Mucosa of rectum (tissue), 2 donors: ENCODE results near the gene TCERG1L.

Experiments used
- H3K27ac ChIP-seq, 2 donors: one replicate each; pipeline ENCODE4 v1.7.0; 2013; ENCODE audit warnings: inconsistent platforms in 2 of 2, low read depth in 2 of 2, low read length in 2 of 2
- H3K27me3 ChIP-seq, 2 donors: one replicate each; pipeline ENCODE4 v1.7.0; 2013; ENCODE audit warnings: low read length in 2 of 2; ENCODE audit not compliant: control insufficient read depth in 2 of 2, insufficient read depth in 2 of 2
- H3K36me3 ChIP-seq, 2 donors: one replicate each; pipeline ENCODE4 v1.7.0; 2013; ENCODE audit warnings: low read length in 2 of 2; ENCODE audit not compliant: control insufficient read depth in 2 of 2, insufficient read depth in 2 of 2
- H3K4me1 ChIP-seq, 2 donors: one replicate each; pipeline ENCODE4 v1.7.0; 2013; ENCODE audit warnings: low read length in 2 of 2, mild to moderate bottlenecking in 1 of 2; ENCODE audit not compliant: control insufficient read depth in 2 of 2, insufficient read depth in 2 of 2
- H3K4me3 ChIP-seq, 2 donors: one replicate each; pipeline ENCODE4 v1.7.0; 2013; ENCODE audit warnings: low read length in 2 of 2
- H3K9ac ChIP-seq, 2 donors: one replicate each; pipeline ENCODE4 v1.7.0; 2013; ENCODE audit warnings: low read length in 2 of 2, low read depth in 1 of 2, mild to moderate bottlenecking in 1 of 2
- H3K9me3 ChIP-seq, 2 donors: one replicate each; pipeline ENCODE4 v1.7.0; 2013; ENCODE audit warnings: low read length in 2 of 2; ENCODE audit not compliant: control insufficient read depth in 2 of 2
- donor health status: healthy.
- donor health status: Normal muscosa, but diverticular disease.

TCERG1L gene

DNA sequence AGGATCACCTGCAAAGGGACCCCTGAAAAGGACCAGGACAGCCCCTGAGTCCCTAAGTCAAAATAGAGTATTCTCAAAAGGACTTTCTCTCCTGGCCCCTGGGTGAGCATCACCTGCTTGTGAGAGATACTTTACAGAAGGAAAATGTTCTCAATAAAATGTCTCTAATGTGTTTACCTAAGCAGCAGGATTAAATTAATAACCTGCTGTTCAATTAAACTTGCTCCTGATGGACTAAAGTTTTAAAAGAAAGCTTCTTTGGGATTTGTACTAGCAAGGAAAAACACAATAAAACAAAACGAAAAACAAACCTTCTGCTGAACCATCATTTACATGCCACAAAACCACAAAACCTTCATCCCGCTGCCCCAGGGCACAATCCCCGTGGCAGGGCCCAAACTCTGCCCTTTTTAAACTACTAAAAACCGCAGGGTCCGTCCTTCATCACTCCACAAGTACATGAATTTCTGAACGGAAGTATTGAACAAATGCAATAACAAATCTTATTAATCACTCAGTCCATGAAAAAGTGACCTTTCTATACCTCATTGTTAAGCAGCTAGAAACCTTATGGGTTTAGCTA, 197.7 kb downstream of the TCERG1L start:
- Histone ChIP-seq H3K27ac (no peak overlapping the region), H3K4me3 (no peak overlapping the region), H3K9ac (no peak overlapping the region), H3K4me1 (no peaks in the 10 kb centered on the region), H3K27me3 (no peaks in the 10 kb centered on the region), H3K36me3 (no peaks in the 10 kb centered on the region), H3K9me3 (no peaks in the 10 kb centered on the region)

DNA sequence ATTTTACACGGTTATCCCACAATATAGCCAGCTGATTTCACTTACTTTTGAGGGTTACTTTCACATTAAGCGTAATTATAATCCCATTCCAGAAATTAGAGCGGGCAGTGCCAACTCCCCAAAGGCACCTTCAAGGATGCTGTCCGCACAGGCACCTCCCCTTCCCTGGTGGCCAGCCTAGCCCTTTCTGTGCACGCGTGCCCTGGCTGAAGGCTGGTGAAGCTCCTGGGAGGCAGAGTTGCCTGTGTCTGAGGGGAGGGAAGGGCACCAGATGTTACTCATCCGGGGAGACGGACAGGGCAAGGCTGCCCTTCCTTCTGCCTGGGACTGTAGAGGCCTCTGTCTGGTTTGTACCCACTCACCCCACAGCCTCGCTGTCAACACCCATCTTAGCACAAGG, 198.4 kb downstream of the TCERG1L start:
- Histone ChIP-seq H3K27me3 (no peaks in the 10 kb centered on the region), H3K9me3 (peaks cover 0 to under 1% of the 10 kb centered on the region in 2 donors), H3K4me3 (no peak overlapping the region), H3K4me1 (no peaks in the 10 kb centered on the region), H3K9ac (no peak overlapping the region), H3K27ac (no peak overlapping the region), H3K36me3 (no peaks in the 10 kb centered on the region)

DNA sequence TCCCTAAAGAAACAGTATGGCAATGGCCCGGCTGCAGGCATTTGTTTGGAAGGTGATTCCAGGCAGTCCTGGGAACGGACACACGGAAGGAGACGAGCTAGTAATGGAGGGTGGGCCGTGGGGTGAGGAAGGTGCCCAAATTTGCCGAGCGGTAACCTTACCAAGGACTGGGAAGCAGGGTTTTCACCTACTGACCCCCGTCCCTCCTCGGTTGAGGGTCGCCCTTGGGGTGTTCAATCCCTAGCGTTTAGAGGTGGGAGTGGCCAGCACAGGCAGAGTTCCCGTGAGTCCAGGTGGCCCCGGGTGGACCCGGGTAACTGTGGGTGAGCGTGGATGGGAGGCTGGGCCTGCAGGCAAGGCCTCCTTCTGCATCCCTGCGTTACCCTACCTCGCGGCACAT, 198.8 kb downstream of the TCERG1L start:
- Histone ChIP-seq H3K9ac (no peak overlapping the region), H3K9me3 (peaks cover 0 to 3% of the 10 kb centered on the region in 2 donors), H3K27ac (no peak overlapping the region), H3K27me3 (no peaks in the 10 kb centered on the region), H3K4me3 (no peak overlapping the region), H3K4me1 (no peaks in the 10 kb centered on the region), H3K36me3 (no peaks in the 10 kb centered on the region)

DNA sequence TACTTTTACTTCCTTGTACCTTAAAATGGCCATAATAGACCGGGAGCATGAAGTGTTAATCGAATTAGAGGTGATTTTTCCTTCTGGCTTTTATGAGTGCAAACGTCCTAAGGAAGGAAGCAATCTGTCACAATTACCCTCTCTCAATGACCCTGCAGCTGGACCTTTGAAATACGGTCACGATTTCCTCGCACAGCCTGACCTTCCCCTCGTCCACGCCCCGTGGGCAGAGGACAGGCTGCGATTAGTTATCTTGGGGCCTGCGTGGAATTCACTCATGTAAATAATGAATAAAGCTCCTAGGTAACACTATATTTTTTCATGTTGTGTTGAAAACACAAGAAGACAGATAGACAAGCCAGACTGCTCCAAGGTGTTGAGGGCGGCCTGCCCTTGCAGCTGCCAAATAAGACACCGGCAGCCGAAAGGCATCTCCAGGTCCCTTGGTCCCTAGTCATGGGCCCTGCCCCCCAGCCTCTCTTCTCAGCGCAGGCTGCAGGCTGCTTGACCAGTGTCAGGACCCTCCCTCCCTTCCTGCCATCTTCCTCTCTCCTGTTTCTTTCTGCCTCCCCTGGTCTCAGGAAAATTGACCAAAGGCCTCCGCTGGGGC, 199.9 kb downstream of the TCERG1L start:
- Histone ChIP-seq H3K27ac (no peak overlapping the region), H3K36me3 (no peaks in the 10 kb centered on the region), H3K4me1 (no peaks in the 10 kb centered on the region), H3K4me3 (no peak overlapping the region), H3K27me3 (no peaks in the 10 kb centered on the region), H3K9me3 (peaks cover 0 to 6% of the 10 kb centered on the region in 2 donors), H3K9ac (no peak overlapping the region)

DNA sequence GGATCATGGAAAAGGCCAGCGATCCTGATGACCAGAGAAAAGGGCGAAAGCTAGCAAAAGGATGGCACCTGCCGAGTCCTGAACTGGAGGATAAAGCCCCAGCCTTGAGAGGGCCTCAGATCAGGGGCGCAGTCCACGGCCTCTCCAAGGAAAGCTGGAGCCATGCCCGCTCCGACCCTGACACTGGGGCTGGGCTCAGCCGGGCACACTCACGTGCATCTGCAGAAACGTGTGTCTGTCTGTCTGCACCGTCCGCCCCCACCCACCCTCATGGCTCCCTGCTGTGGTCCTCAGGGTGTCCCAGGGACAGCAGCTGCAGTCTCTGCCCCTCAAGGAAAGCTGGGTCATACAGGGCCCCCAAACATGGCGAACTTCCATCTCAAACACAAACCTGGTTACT, 200.5 kb downstream of the TCERG1L start:
- no peak overlapping the region for H3K27ac ChIP-seq
- H3K9ac ChIP-seq = no peak overlapping the region
- H3K4me3 ChIP-seq = no peak overlapping the region
- no peaks in the 10 kb centered on the region for H3K36me3 ChIP-seq
- no peaks in the 10 kb centered on the region for H3K27me3 ChIP-seq
- H3K9me3 ChIP-seq = peaks cover 0 to 6% of the 10 kb centered on the region in 2 donors
- H3K4me1 ChIP-seq = no peaks in the 10 kb centered on the region

DNA sequence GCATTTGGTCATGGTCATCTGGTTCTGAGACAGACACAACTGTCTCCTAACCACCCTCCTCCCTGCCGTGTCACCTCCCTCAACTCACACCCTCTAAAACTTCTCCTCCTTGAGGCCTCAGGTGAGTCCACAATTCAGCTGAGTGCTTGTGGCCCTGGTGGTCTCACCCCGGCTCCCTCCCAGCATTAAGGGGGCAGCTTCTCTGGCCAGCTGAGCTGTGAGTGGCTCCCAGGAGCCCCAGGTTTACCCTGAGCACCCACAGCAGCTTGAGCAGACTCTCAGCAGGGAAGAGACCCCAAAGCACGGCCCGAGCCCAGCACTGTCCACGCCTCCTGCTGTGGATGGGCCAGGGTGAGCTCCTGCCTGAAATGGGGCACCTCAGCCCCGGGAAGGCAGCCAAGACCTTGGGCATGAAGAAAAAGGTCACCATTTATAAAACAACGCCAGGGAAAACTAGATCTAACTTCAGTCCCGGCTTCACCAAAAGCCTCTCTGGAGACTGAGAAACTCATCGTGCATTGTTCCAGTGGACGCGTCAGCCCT, 201.2 kb downstream of the TCERG1L start:
- Histone ChIP-seq H3K27ac (no peak overlapping the region), H3K9ac (no peak overlapping the region), H3K4me3 (no peak overlapping the region), H3K4me1 (no peaks in the 10 kb centered on the region), H3K27me3 (no peaks in the 10 kb centered on the region), H3K36me3 (no peaks in the 10 kb centered on the region), H3K9me3 (peaks cover 0 to 6% of the 10 kb centered on the region in 2 donors)

DNA sequence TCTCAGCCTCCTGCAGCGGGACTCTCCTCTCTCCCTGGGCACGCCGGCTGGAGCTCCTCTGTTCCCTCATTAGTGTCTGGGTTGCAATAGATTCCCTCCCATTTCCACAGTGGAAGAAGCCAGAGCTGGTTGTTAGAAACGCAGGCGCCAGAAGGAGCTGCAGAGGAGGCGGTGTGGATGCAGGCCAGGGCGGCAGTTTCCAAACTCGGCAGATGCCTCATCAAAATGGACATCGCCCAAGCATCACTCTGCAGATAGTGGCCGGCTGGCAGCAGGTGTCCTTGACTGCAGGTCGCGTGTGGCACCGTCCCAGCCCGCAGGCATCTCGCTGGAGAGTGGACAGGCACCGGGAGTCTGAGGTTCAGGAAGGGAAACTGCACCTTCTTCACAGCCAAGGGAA, 201.8 kb downstream of the TCERG1L start:
- H3K4me3 ChIP-seq = no peak overlapping the region
- H3K36me3 ChIP-seq = no peaks in the 10 kb centered on the region
- H3K27ac ChIP-seq = no peak overlapping the region
- peaks cover 0 to 6% of the 10 kb centered on the region in 2 donors for H3K9me3 ChIP-seq
- no peaks in the 10 kb centered on the region for H3K4me1 ChIP-seq
- no peaks in the 10 kb centered on the region for H3K27me3 ChIP-seq
- no peak overlapping the region for H3K9ac ChIP-seq

DNA sequence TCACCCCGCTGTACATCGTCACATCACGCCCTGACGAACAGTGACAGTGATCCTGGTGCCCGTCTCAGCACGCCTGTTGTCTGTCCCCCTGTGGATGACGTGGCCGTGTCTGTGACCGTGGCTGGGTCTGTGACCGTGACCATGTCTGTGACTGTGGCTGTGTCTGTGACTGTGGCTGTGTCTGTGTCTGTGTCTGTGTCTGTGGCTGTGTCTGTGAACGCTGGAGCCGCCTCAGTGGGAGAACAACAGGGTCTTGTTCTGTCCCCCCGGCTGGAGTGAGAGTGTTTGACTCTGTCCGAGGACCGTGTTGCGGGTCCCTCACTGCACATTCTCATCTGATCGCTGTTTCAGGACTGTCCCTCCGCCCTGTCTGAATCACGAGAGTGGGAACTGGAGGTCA, 202.2 kb downstream of the TCERG1L start:
- H3K9ac ChIP-seq = no peak overlapping the region

DNA sequence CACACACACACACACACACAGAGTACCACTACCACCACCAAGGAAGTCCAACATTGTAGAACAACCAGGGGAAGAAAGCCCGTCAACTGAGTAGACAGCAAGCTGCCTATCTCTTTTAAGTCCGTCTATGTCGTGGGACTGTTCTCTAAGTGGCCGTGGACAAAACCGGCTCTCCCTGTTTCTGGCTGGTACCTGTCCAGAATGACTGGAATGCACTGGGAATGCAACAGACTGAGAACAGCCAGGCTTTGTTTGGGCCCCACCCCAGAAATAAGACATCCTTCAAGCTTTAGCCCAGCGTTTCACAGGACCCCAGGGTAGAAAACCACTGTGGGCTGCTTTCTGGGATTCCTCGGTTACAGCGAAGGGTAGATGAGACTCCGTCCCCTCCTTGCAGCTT, 203.6 kb downstream of the TCERG1L start:
- H3K36me3 ChIP-seq = no peaks in the 10 kb centered on the region
- no peak overlapping the region for H3K9ac ChIP-seq
- no peaks in the 10 kb centered on the region for H3K27me3 ChIP-seq
- H3K4me3 ChIP-seq = no peak overlapping the region
- H3K9me3 ChIP-seq = peaks cover 0 to 6% of the 10 kb centered on the region in 2 donors
- H3K27ac ChIP-seq = no peak overlapping the region
- no peaks in the 10 kb centered on the region for H3K4me1 ChIP-seq

More for the DNA sequence above, 202.2 kb downstream of the TCERG1L start:
- H3K36me3 ChIP-seq = no peaks in the 10 kb centered on the region
- peaks cover 0 to 6% of the 10 kb centered on the region in 2 donors for H3K9me3 ChIP-seq
- H3K27ac ChIP-seq = no peak overlapping the region
- no peaks in the 10 kb centered on the region for H3K27me3 ChIP-seq
- no peak overlapping the region for H3K4me3 ChIP-seq
- H3K4me1 ChIP-seq = no peaks in the 10 kb centered on the region

DNA sequence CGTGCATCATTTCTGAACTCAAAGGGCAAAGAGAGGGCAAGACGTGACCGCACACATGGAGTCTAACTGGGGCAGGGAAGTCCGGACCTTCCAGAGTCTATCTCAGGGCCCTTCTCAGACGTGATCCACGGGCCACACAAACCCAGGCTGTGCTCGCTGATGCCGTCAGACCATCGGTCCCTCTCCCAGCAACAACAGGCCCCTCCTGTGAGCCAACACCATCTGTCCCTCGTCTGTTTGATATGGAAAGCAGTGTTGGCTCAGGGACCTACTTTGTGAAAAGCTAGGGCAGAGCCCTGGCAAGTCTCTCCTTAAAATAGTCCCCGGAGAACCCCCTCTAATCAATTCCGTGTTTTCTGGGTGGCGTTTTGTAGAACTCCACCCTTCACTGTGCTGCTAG, 208.8 kb downstream of the TCERG1L start:
- no peak overlapping the region for H3K9ac ChIP-seq
- no peaks in the 10 kb centered on the region for H3K4me1 ChIP-seq
- H3K27ac ChIP-seq = no peak overlapping the region
- H3K36me3 ChIP-seq = no peaks in the 10 kb centered on the region
- peaks cover 0 to 3% of the 10 kb centered on the region in 2 donors for H3K9me3 ChIP-seq
- no peak overlapping the region for H3K4me3 ChIP-seq
- no peaks in the 10 kb centered on the region for H3K27me3 ChIP-seq
